ENCODE measurements around the gene LRP11. TPM values are rescaled to one million over a fixed set of nuclear protein-coding genes. Genes with fewer than 3 reads are reported as not detected.

LRP11 gene
- total RNA-seq, 2 experiments from 2014 or later, result 5.1 TPM

DNA sequence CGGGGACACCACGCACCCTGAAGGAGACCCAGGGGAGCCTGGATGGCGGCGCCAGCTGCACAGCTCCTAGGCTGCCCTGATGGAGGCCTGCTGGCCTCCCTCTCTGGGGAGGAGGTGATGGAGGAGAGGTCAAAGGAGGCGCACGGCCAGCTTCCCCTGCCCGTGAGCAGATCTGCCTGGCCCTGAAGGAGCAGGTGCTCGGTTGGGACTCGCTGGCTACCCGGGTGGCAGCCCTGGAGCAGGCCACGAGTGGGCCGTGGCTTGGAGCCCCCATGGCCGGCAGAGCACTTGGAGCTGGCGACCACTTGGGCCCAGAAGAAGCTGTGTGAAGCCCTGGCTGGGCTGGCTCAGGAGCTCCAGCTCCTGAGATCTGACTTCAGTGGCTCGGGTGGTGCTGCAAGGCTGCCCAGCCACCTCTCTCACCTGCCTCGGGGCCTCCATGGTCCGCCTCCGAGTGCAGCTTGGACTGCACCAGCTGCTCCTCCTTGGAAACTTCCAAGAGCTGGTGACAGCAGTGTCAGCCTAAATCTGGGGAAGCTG is 41.3 kb upstream of the LRP11 start:
- CTCF ChIA-PET, result interaction anchor here (0.9 to 1.6 kb wide), 5 partner anchors 11 to 165 kb away, joined by 3 to 6 read pairs (median 3); no protein-coding TSS in a partner anchor
- ATAC-seq, result no peak

GRCh38 chr6:149904661-149905370 is 40.7 kb upstream of the LRP11 start:
- intact Hi-C loops (cut with DNase I, micrococcal nuclease), result no loop called here
- CTCF ChIA-PET, result interaction anchor here (0.9 to 1.6 kb wide), 5 partner anchors 11 to 166 kb away, joined by 3 to 6 read pairs (median 3); no protein-coding TSS in a partner anchor
- H3K27me3 Mint-ChIP-seq, result peaks cover 3% of the 10 kb centered on the region
- POLR2A ChIA-PET, result no interaction called here
- H3K27ac Mint-ChIP-seq, result no peak overlapping the region
- no peaks in the 10 kb centered on the region for H3K4me1 Mint-ChIP-seq
- ATAC-seq (no peak), DNase-seq (no peak)
- H3K4me3 Mint-ChIP-seq, result no peak overlapping the region
- H3K9me3 Mint-ChIP-seq (ENCODE audit: low read depth), result peaks cover 13% of the 10 kb centered on the region
- H3K36me3 Mint-ChIP-seq (ENCODE audit: low read depth), result peaks cover 3% of the 10 kb centered on the region

More for the DNA sequence above, 41.3 kb upstream of the LRP11 start:
- Mint-ChIP-seq H3K4me1 (no peaks in the 10 kb centered on the region), H3K36me3 (ENCODE audit: low read depth) (peaks cover 3% of the 10 kb centered on the region), H3K27ac (no peak overlapping the region), H3K9me3 (ENCODE audit: low read depth) (peaks cover 13% of the 10 kb centered on the region), H3K4me3 (no peak overlapping the region), H3K27me3 (peaks cover 3% of the 10 kb centered on the region)
- no peak for DNase-seq
- POLR2A ChIA-PET, result interaction anchor here (0.7 to 1.0 kb wide), 2 partner anchors 20 to 366 kb away, joined by 3 read pairs; no protein-coding TSS in a partner anchor
- intact Hi-C loops (cut with DNase I, micrococcal nuclease), result no loop called here

- no peak overlapping the region for H3K27ac Mint-ChIP-seq
- CTCF ChIA-PET, result interaction anchor here (0.7 to 1.6 kb wide), 4 partner anchors 10 to 166 kb away, joined by 3 to 6 read pairs (median 3); no protein-coding TSS in a partner anchor
- no peak for ATAC-seq
- POLR2A ChIA-PET, result interaction anchor here (0.7 kb wide), 1 partner anchor 103 kb away, joined by 3 read pairs; no protein-coding TSS in a partner anchor
- peaks cover 3% of the 10 kb centered on the region for H3K36me3 Mint-ChIP-seq (ENCODE audit: low read depth)
- no peaks in the 10 kb centered on the region for H3K4me1 Mint-ChIP-seq
- H3K9me3 Mint-ChIP-seq (ENCODE audit: low read depth), result peaks cover 13% of the 10 kb centered on the region
- no peak for DNase-seq
- H3K27me3 Mint-ChIP-seq, result peaks cover 3% of the 10 kb centered on the region
- intact Hi-C loops (cut with DNase I, micrococcal nuclease), result no loop called here
- H3K4me3 Mint-ChIP-seq, result no peak overlapping the region
Measured at GRCh38 chr6:149903938-149904611, 39.9 kb upstream of the LRP11 start.

DNA sequence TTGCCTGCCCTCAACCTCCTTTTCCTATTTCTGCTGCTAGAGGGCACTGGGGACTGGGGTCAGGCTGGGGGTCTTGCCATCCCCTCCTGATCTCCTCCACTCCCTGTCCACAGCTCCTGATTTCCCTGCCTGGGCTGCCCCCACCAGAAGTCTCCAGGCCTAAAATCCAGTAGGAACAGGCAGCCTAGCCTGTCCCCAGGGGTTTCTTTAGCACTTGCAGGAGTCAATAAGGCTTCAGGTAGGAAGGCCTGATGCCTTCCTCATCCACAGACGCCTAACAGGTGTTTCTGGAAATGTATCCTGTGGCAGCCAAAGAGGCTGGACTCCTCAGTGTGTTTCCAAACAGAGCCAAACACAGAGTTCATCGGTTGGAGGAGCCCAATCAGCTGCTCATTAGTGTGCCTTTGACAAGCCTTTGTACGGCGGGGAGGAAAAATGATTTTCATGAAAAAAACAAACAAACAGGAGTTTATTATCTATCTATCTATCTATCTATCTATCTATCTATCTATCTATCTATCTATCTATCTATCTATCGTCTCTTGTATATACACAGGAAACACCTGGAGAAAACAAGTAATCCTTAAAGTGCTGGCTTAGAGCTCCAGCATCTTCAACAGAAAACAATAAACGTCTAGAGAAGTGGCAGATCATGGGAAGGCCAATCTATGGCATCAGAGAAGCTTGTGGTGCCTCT is 37.4 kb upstream of the LRP11 start:
- ATAC-seq (no peak), DNase-seq (no peak)
- Mint-ChIP-seq H3K36me3 (ENCODE audit: low read depth) (no peaks in the 10 kb centered on the region), H3K4me1 (peaks cover 4% of the 10 kb centered on the region), H3K9me3 (ENCODE audit: low read depth) (no peaks in the 10 kb centered on the region), H3K27ac (no peak overlapping the region), H3K27me3 (peaks cover 3% of the 10 kb centered on the region), H3K4me3 (no peak overlapping the region)
- intact Hi-C loops (cut with DNase I, micrococcal nuclease), result no loop called here
- ChIA-PET POLR2A (no interaction called here), CTCF (no interaction called here)

DNA sequence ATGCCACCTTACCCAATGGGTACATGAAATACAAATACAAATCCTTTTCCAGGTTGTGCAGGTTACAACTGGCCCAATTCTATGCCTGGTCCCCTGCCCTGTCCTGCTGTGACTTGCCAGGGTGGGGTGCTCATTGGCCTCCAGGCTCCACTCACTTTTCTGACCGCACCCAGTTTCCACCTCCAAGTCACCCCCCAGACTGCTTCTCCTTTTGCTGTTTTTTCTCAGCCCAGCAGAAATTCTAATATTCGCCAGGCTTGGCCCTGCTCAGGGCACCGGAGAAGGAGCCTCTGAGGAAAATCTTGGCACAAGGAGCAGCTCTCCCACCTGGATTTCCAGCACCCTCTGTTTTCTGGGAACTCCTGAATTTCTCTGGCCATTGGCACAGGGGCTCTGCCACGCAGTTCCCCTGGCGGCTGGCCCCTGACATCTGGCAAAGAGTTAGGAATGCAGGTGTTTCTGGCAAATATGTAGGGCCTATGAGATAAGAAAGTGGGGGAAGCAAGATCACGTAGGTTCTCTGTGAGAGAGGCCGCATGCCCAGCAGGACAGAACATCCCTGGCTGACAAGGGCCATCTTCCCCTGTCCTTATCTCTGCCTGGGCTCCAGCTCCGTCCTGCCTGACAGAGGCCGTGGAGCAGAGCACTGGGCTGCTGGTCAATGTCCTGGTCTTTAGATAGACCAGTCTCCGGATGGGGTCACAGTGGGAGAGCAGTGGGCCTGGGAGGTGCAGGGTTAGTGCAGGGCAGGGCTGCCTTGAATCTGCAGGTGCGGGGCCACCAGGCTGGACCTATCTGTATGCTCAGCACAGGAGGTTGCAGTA is 36.7 kb upstream of the LRP11 start:
- POLR2A ChIA-PET, result no interaction called here
- peaks cover 3% of the 10 kb centered on the region for H3K27me3 Mint-ChIP-seq
- no peak overlapping the region for H3K27ac Mint-ChIP-seq
- peaks cover 12% of the 10 kb centered on the region for H3K4me1 Mint-ChIP-seq
- no peak overlapping the region for H3K4me3 Mint-ChIP-seq
- CTCF ChIA-PET, result interaction anchor here (0.8 kb wide), 1 partner anchor 84 kb away, joined by 3 read pairs; no protein-coding TSS in a partner anchor
- intact Hi-C loops (cut with DNase I, micrococcal nuclease), result no loop called here
- H3K9me3 Mint-ChIP-seq (ENCODE audit: low read depth), result no peaks in the 10 kb centered on the region
- no peaks in the 10 kb centered on the region for H3K36me3 Mint-ChIP-seq (ENCODE audit: low read depth)
- no peak for DNase-seq
- ATAC-seq, result no peak

DNA sequence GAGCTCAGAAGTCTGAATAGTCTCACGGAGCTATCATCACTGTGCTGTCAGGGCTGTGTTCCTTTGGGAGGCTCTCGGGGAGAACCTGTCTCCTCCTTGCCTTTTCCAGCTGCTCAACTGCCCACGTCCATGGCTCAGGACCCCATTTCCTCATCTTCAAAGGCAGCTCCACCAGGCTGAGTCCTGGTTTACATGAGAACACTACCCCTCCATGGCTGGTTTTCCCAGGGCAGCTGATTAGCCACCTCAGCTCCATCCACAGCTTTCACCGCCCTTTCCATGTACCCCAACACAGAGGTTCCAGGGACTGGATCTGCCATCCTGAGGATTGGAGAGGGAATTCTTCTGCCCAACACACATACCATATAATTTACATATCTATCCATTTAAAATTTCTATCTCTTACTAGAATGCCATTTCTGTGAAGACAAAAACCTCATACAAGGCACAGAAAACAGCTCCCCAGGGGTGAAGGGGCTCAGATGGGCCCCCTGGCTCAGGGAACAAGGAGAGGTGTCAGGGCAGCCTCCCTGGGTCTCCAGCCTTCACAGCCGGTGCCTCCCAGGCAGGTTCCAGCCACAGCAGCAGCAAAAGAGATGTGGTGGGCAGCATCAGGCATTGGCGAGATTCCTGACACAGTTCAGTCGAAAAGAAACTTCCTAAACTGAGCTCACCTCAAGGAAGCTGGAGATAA is 35.9 kb upstream of the LRP11 start:
- Mint-ChIP-seq H3K27ac (no peak overlapping the region), H3K9me3 (ENCODE audit: low read depth) (no peaks in the 10 kb centered on the region), H3K36me3 (ENCODE audit: low read depth) (no peaks in the 10 kb centered on the region), H3K27me3 (peaks cover 3% of the 10 kb centered on the region), H3K4me1 (peaks cover 15% of the 10 kb centered on the region), H3K4me3 (no peak overlapping the region)
- DNase-seq (no peak), ATAC-seq (no peak)
- ChIA-PET POLR2A (no interaction called here), CTCF (interaction anchor here (0.8 kb wide), 1 partner anchor 83 kb away, joined by 3 read pairs; no protein-coding TSS in a partner anchor)
- intact Hi-C loops (cut with DNase I, micrococcal nuclease), result no loop called here

- intact Hi-C loops (cut with DNase I, micrococcal nuclease), result no loop called here
- no peak overlapping the region for H3K4me3 Mint-ChIP-seq
- H3K4me1 Mint-ChIP-seq, result peaks cover 15% of the 10 kb centered on the region
- ATAC-seq (no peak), DNase-seq (no peak)
- no peaks in the 10 kb centered on the region for H3K9me3 Mint-ChIP-seq (ENCODE audit: low read depth)
- ChIA-PET CTCF (interaction anchor here (0.8 kb wide), 1 partner anchor 82 kb away, joined by 3 read pairs; no protein-coding TSS in a partner anchor), POLR2A (no interaction called here)
- H3K36me3 Mint-ChIP-seq (ENCODE audit: low read depth), result no peaks in the 10 kb centered on the region
- no peak overlapping the region for H3K27ac Mint-ChIP-seq
- peaks cover 5% of the 10 kb centered on the region for H3K27me3 Mint-ChIP-seq
Measured at GRCh38 chr6:149899486-149899885, 35.3 kb upstream of the LRP11 start.

DNA sequence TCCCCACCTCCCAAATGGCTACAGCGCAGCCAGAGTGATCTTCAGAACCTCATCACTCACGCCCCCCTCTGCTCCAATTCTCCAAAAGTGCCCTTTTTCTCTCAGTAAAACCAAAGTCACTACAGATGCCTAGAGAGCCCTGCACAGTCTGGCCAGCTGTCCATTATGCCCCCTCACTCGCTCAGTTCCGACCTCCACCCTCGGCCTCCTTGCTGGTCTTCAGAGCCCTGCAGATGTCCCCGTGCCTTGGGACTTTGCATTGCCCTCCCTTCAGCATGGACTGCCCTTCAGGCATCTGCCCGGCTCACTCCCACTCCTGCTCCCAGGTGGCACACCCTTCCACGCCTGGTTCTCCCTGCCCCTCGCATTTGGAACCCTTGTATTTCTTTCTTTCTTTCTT is 34.8 kb upstream of the LRP11 start:
- ATAC-seq (no peak), DNase-seq (no peak)
- Mint-ChIP-seq H3K4me1 (peaks cover 15% of the 10 kb centered on the region), H3K36me3 (ENCODE audit: low read depth) (no peaks in the 10 kb centered on the region), H3K27me3 (peaks cover 9% of the 10 kb centered on the region), H3K4me3 (no peak overlapping the region), H3K9me3 (ENCODE audit: low read depth) (no peaks in the 10 kb centered on the region), H3K27ac (no peak overlapping the region)
- ChIA-PET CTCF (no interaction called here), POLR2A (no interaction called here)
- intact Hi-C loops (cut with DNase I, micrococcal nuclease), result no loop called here

DNA sequence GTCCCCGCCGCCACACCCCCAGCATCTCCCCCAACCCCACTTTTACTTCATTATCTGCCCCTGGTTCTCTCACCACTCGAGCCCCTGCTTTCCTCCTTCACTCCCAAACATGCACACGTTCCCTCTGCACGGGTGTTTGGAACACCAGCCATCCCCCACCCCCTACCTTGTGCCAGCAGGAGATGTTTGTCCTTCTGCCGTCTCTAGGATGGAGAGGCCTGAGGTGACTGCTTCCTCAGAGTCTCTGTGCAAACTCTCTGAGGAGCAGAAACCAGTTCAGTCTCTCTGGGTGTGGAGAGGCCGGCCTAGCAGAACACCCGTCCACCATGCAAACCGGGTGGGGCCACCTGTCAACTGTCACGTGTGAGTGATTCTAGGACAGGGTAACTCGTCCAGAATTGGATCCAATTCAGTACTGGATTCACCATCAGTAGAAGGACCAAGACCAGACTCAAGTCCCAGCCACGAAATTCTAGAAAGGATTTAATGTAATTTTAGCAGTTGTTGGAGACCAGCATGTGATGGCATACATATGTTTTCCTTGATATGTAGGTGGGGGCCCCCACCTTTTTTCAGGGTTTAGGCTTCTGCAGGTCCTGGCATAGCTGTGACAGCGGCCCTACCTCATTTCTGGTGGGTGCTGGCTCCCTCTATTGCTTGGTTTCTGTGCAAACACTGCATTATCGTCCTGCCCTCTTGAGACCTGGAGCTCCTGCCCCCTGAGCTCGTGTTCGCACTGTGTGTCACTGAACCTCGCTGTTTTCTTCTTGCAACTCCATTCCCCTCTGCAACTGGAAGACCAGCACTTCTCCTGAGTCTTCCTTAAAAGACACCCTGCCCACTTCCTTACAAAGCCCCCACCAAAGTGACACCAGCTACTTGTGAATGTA is 33.9 kb upstream of the LRP11 start, which contains the start of gene RAET1E:
Gene RAET1E (minus strand): TSS at position 259 of the 890 bp plus-strand sequence. CDS start 7,212 bp downstream, outside the sequence.
- peaks cover 15% of the 10 kb centered on the region for H3K4me1 Mint-ChIP-seq
- no peak for DNase-seq
- no peak for ATAC-seq
- H3K27me3 Mint-ChIP-seq, result peaks cover 9% of the 10 kb centered on the region
- no peaks in the 10 kb centered on the region for H3K36me3 Mint-ChIP-seq (ENCODE audit: low read depth)
- no peaks in the 10 kb centered on the region for H3K9me3 Mint-ChIP-seq (ENCODE audit: low read depth)
- POLR2A ChIA-PET, result no interaction called here
- intact Hi-C loops (cut with DNase I, micrococcal nuclease), result no loop called here
- CTCF ChIA-PET, result no interaction called here
- H3K27ac Mint-ChIP-seq, result no peak within 1 kb of the TSS
- no peak within 1 kb of the TSS for H3K4me3 Mint-ChIP-seq
